HUDEP-2 (cell line): ENCODE data around the gene PPFIA3.

Experiments
- DNase-seq, 76 experiments: peaks; one replicate each; lab custom pipeline; 2025; ENCODE audit not compliant: unreplicated experiment in 76 of 76; lab: John Stamatoyannopoulos, UW

PPFIA3 gene

DNA sequence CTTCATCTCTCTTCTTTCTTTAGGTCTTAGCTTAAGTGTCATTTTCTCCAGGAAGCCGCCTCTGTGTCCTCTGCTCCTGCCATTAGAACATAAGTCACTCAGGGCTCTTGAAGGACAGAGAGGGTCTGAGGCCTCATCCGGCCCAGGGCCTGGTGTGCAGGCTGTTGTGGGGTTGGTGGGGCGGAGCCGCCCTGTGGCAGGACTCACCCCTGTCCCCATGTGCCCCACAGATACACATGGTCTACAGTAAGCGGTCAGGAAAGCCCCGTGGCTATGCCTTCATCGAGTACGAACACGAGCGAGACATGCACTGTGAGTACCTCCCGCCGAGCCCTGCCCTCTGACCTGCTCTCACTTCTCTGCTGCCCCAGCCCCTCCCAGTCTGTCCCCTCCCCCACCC, 18.2 kb upstream of the PPFIA3 start:
- DNase-seq = no peak

DNA sequence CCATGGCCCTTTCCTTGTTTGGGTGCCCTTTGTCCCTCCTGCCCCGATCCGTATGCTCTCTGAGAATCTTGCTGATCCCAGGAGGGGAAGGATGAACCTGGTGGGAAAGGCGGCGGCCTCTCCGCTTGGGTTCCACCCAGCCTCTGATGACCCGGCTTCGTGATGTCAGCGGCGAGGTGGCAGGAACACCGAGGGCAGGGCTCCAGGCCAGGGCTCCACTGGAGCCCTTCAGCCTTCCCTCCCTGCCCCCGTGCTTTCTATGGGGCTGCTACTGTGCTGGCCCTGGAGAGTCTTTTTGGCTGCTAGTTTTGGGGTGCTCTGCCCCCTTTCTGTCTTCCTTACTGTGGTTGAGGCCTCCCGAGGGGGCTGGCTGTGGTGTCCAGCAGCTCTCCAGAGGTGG, 17.0 kb upstream of the PPFIA3 start:
- DNase-seq = no peak

DNA sequence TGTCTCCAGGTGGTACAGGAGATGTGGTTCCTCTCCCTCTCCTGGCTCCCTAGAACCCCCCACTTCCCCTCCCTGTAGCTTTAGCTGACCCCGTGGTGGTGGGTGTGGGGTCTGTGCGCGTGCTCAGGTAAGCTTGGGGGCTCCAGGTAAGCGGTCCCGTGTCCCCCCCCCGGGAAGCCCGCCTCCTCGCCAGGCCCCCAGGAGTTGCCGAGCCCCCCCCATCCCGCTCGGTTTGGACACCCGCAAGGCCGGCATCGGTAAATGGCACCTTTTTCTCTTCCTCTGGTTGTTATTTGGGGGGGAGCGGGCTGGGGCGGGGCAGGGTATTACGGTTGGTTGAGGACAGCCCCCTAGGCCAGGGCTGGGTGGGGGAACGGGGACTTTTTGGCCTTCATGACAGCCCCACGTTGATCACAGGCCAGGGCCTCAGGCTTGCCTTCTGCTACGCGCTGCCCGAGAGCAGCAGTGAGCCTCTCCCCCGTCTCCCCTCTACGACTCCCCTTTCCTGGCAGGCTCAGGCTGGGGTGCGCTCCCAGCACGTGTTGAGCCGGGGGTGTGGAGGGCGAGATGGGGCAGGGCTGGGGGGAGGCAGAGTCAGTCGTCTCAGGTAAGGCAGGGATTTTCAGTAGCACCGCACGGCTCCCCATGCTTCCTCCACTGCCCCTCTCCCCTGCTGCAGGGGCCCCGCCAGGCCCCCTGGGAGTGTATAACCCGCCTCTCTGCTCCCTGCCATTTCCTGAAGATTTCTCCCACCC, 15.8 kb upstream of the PPFIA3 start:
- no peak for DNase-seq

- DNase-seq = no peak
These were observed 15.0 kb upstream of the PPFIA3 start for GRCh38 chr19:49104229-49104864.

GRCh38 chr19:49106648-49107135, 12.7 kb upstream of the PPFIA3 start:
- peak in 68 of 76 experiments; percentile 31 to 86 (median 66) for DNase-seq

DNA sequence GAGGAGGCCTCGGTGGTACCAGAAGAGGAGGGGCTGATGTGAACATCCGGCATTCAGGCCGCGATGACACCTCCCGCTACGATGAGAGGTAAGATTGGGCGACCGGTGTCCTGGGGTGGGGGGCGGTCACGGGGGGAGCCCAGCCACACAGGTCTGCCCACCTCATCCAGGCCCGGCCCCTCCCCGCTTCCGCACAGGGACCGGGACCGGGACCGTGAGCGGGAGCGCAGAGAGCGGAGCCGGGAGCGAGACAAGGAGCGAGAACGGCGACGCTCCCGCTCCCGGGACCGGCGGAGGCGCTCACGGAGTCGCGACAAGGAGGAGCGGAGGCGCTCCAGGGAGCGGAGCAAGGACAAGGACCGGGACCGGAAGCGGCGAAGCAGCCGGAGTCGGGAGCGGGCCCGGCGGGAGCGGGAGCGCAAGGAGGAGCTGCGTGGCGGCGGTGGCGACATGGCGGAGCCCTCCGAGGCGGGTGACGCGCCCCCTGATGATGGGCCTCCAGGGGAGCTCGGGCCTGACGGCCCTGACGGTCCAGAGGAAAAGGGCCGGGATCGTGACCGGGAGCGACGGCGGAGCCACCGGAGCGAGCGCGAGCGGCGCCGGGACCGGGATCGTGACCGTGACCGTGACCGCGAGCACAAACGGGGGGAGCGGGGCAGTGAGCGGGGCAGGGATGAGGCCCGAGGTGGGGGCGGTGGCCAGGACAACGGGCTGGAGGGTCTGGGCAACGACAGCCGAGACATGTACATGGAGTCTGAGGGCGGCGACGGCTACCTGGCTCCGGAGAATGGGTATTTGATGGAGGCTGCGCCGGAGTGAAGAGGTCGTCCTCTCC, 11.5 kb upstream of the PPFIA3 start:
- no peak for DNase-seq

DNA sequence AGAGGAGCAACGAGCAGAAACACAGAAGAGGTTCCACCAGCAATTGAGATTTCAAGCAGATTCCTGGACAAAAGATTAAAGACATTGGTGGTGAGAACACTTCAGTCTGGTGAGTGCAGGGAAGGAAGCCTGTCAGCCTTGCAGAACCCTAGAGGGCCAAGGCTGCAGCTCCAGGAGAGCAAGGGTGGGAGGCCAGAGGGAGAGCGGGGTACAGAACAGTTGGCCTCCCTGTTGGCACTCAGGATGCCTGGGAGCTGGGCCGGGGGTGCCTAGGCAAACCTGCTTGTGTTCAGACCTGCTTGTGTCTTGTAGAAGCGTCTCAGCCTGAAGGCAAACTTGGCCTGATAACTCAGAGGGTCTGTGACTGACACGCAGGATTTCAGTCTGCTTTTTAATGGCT, 10.3 kb upstream of the PPFIA3 start:
- no peak for DNase-seq

DNA sequence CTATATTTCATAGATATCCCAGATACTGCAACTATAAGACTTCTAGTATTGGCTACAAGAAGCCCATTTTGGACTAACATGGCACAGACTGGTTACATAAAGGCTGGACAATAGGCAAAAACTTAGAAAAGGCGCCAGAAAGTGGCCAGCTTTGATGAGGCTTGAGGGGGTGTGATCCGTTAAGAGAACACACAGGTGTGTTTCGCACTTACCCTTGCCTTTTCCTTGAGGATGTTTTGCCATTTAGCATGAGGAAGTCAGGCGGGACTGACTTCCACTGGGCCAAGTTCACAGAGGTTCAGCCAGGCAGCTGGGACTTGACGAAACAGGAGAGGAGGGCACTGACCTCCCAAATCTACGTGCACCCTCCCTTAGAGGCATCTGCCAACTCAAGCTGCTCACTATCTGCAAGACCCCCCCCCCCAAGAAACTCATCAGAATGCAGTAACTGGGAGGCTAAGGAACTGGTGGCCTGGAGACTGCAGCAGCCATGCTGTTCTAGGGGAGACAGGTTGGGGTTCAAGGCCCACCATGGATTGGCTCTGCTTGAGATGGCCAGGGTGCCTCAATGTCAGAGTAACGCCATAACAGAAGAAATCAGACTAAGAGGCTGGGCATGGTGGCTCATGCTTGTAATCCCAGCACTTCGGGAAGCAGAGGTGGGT, 9.6 kb upstream of the PPFIA3 start:
- no peak for DNase-seq

GRCh38 chr19:49110567-49110966, 8.8 kb upstream of the PPFIA3 start:
- DNase-seq = no peak

- DNase-seq = no peak
These were observed 7.9 kb upstream of the PPFIA3 start for GRCh38 chr19:49111218-49111998.

GRCh38 chr19:49113762-49114629, 5.3 kb upstream of the PPFIA3 start, which contains the start of gene LIN7B:
TSS of gene LIN7B (plus strand) at chr19:49114370. CDS start at chr19:49114405, 35 bp downstream.
- DNase-seq = peak in 68 of 76 experiments; percentile 22 to 96 (median 66)

- peak in 37 of 76 experiments; percentile 12 to 70 (median 47) for DNase-seq
These were observed 4.5 kb upstream of the PPFIA3 start for GRCh38 chr19:49114630-49115363.

DNA sequence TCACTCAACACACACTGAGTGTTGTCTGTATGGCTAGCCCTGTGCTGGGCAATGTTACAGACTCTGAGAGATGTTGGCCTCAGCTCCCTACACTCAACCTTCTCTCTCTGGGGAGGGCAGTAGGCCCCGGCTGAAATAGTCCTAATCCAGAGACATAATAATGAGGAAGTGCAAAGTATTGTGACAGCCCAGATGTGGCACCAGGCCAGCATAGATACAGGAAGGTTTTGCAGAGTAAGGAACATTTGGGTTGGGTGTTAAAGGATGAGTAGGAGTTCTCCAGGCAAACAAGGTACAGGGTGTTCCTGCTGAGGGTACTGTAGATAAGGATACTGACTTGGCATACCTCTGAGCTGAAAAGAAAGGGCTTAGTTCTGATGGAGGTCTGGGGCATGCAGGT, 2.8 kb upstream of the PPFIA3 start:
- DNase-seq = peak in 61 of 76 experiments; percentile 24 to 83 (median 56)

DNA sequence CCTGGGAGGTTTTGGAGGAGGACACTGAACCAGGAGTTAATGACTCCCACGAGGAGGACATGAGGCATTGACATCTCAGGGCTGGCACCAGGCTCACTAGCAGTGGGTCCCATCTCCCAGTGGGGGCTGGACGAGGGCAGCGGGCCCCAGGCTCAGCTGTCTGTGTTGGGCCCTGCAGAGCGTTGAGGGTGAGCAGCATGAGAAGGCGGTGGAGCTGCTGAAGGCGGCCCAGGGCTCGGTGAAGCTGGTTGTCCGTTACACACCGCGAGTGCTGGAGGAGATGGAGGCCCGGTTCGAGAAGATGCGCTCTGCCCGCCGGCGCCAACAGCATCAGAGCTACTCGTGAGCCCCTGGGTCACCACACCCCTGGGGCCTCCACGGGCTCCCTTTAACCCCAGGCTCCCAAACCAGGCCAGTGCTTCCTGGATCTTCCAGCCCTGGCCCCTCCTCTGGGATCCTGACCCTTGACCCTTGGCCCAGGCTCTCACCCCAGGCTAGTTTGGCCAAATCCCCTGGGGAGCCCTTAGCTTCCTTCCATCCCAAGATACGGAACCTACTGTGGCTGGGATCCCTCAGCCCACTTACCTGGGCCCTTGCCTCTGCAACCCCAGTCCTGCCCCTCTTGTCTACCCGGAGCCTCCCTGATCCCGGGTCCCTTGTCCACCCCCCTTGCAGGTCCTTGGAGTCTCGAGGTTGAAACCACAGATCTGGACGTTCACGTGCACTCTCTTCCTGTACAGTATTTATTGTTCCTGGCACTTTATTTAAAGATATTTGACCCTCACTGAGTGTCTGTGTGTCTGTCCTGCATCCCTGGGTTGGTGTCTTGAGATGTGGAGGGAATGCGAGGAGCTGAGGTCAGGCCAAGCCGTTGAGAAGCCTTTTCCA, 1.4 kb upstream of the PPFIA3 start:
- peak in 1 of 76 experiments; percentile 5 for DNase-seq

GRCh38 chr19:49118565-49119410, 556 bp upstream of the PPFIA3 start, which contains the start of gene C19orf73:
TSS of gene C19orf73 (minus strand) at chr19:49119143. CDS start at chr19:49119022, 121 bp downstream.
- DNase-seq = peak in 74 of 76 experiments; percentile 68 to 99 (median 96)

- DNase-seq = no peak
These were observed 960 bp downstream of the PPFIA3 start for GRCh38 chr19:49120325-49120683.
